HepG2 (cell line): Measurements from ENCODE around the gene TOB1. TPM values are rescaled to one million over a fixed set of nuclear protein-coding genes. Genes with fewer than 3 reads are reported as not detected.

Experiments
- ATAC-seq: fragments of 200-7000 bp; cut with Tn5 transposase; 3 replicates; pipeline ENCODE4 v1.9.1; 2020; ENCODE audit warnings: mild to moderate bottlenecking, moderate library complexity
- BruUV-seq: library from RNA; stranded (reverse); fragments of 400-500 nt; replicated peaks from 2 replicates; lab custom pipeline; 2021; lab: Mats Ljungman, UMichigan
- CTCF ChIA-PET: fragments of 300-600 bp; formaldehyde crosslinking; extraction: SDS; loops from one replicate; lab custom pipeline; 2021; ENCODE audit warnings: low total read pairs, inconsistent platforms, low intra/inter-chr PET ratio; lab: Yijun Ruan, JAX
- POLR2A ChIA-PET: fragments of 350-600 bp; sonication (Branson Sonifier 250); formaldehyde crosslinking; loops from one replicate; lab custom pipeline; 2020; ENCODE audit warnings: antibody characterized with exemption, inconsistent platforms; lab: Yijun Ruan, JAX
- DNase-seq: peaks from one replicate; pipeline ENCODE4 v3.0.0-alpha.2; 2015; ENCODE audit warnings: low spot score
- FAIRE-seq: peaks from 3 replicates; lab custom pipeline; 2011; peaks lifted over from hg19 to GRCh38; lab: Jason Lieb, UNC
- H2AFZ ChIP-seq: one replicate; pipeline ENCODE4 v1.6.1; 2011; ENCODE audit warnings: low read length, inconsistent platforms
- H3K27ac ChIP-seq: fragments of 300-600 bp; 3 replicates; pipeline ENCODE4 v1.8.0; 2011; ENCODE audit warnings: mixed run types, mild to moderate bottlenecking, mixed read lengths, low read length, inconsistent platforms; ENCODE audit not compliant: insufficient read depth; ENCODE audit errors: extremely low read length
- H3K27me3 ChIP-seq, 2 experiments: fragments of 200-600 bp in 1 of 2; 2 replicates in 1 of 2; 3 replicates in 1 of 2; pipeline versions ENCODE4 v1.6.0 to v1.8.0; 2011; ENCODE audit warnings: low read length in 2 of 2, mild to moderate bottlenecking in 2 of 2, moderate library complexity in 2 of 2, inconsistent platforms in 1 of 2; ENCODE audit not compliant: insufficient read depth in 2 of 2, control insufficient read depth in 1 of 2
- H3K36me3 ChIP-seq, 2 experiments: fragments of 200-600 bp in 1 of 2; replicated peaks in 1 of 2; 2 replicates in 1 of 2; 3 replicates in 1 of 2; pipeline versions ENCODE4 v1.5.1 to v1.8.0; 2011; ENCODE audit warnings: low read length in 2 of 2, inconsistent platforms in 1 of 2; ENCODE audit not compliant: insufficient read depth in 2 of 2, control insufficient read depth in 1 of 2
- H3K4me1 ChIP-seq: 2 replicates; pipeline ENCODE4 v1.5.1; 2012; ENCODE audit warnings: low read length, inconsistent platforms; ENCODE audit not compliant: insufficient read depth
- H3K4me2 ChIP-seq: 2 replicates; pipeline ENCODE4 v1.6.0; 2011; ENCODE audit warnings: low read depth, low read length, inconsistent platforms
- H3K4me3 ChIP-seq, 3 experiments: fragments of 200-600 bp in 1 of 3; sonication (generic), shearing (Covaris generic) in 1 of 3; replicated peaks in 1 of 3; 2 replicates each; pipeline ENCODE4 v1.5.1; 2011 to 2016; ENCODE audit warnings: low read length in 3 of 3, inconsistent platforms in 2 of 3, low read depth in 2 of 3, mild to moderate bottlenecking in 2 of 3, control low read depth in 1 of 3, mixed read lengths in 1 of 3; ENCODE audit not compliant: insufficient read depth in 1 of 3
- H3K79me2 ChIP-seq: one replicate; pipeline ENCODE4 v1.6.1; 2011; ENCODE audit warnings: low read length, inconsistent platforms; ENCODE audit not compliant: insufficient read depth
- H3K9ac ChIP-seq: 2 replicates; pipeline ENCODE4 v1.6.0; 2011; ENCODE audit warnings: mild to moderate bottlenecking, low read depth, low read length, inconsistent platforms; ENCODE audit not compliant: insufficient read depth
- H3K9me3 ChIP-seq: 2 replicates; pipeline ENCODE4 v1.5.1; 2012; ENCODE audit warnings: mild to moderate bottlenecking, low read length
- H4K20me1 ChIP-seq: 2 replicates; pipeline ENCODE4 v1.6.0; 2011; ENCODE audit warnings: inconsistent platforms, mild to moderate bottlenecking, low read length, moderate library complexity; ENCODE audit not compliant: insufficient read depth
- HNRNPUL1 ChIP-seq: fragments of 200-400 bp; formaldehyde crosslinking; IDR thresholded peaks from 2 replicates; pipeline ENCODE4 v1.6.1; 2017; ENCODE audit warnings: low read depth, mild to moderate bottlenecking, low read length, moderate library complexity
- MAZ ChIP-seq, 2 experiments: sonication (generic) in 1 of 2; formaldehyde crosslinking in 1 of 2; IDR thresholded peaks; 2 replicates each; pipeline versions ENCODE4 v1.5.0 to v1.6.1; 2012 to 2020; ENCODE audit warnings: low read depth in 2 of 2, mild to moderate bottlenecking in 2 of 2, borderline replicate concordance in 1 of 2, improper control_type of control experiment in 1 of 2, low read length in 1 of 2, missing genetic modification reagents in 1 of 2, moderate library complexity in 1 of 2
- MED1 ChIP-seq: sonication (generic); formaldehyde crosslinking; IDR thresholded peaks from 2 replicates; pipeline ENCODE4 v1.4.0; 2020; ENCODE audit warnings: missing genetic modification reagents
- PCBP1 ChIP-seq: fragments of 200-400 bp; formaldehyde crosslinking; IDR thresholded peaks from 2 replicates; pipeline ENCODE4 v1.6.1; 2017; ENCODE audit warnings: mild to moderate bottlenecking, low read depth, low read length, borderline replicate concordance
- PHF8 ChIP-seq: sonication (generic); formaldehyde crosslinking; IDR thresholded peaks from 2 replicates; pipeline ENCODE4 v1.5.0; 2020; ENCODE audit warnings: missing genetic modification reagents
- RXRA ChIP-seq: sonication (generic); formaldehyde crosslinking; IDR thresholded peaks from 2 replicates; pipeline ENCODE4 v1.5.1; 2020; ENCODE audit warnings: missing genetic modification reagents
- ZBTB33 ChIP-seq: sonication (generic); formaldehyde crosslinking; IDR thresholded peaks from 2 replicates; pipeline ENCODE4 v1.4.0; 2020; ENCODE audit warnings: missing genetic modification reagents
- ZFP36L1 ChIP-seq: sonication (generic); formaldehyde crosslinking; IDR thresholded peaks from 2 replicates; pipeline ENCODE4 v1.8.0; 2022; ENCODE audit warnings: mild to moderate bottlenecking, missing genetic modification reagents, moderate library complexity
- ZNF121 ChIP-seq: sonication (generic); formaldehyde crosslinking; IDR thresholded peaks from 2 replicates; pipeline ENCODE4 v1.5.0; 2020; ENCODE audit warnings: mild to moderate bottlenecking, missing genetic modification reagents
- ZNF138 ChIP-seq: sonication (generic); formaldehyde crosslinking; IDR thresholded peaks from 2 replicates; pipeline ENCODE4 v1.5.0; 2020; ENCODE audit warnings: mild to moderate bottlenecking, low read depth, missing genetic modification reagents
- ZNF329 ChIP-seq: sonication (generic); formaldehyde crosslinking; IDR thresholded peaks from 2 replicates; pipeline ENCODE4 v1.9.0; 2021; ENCODE audit warnings: low read depth, mild to moderate bottlenecking, missing genetic modification reagents
- ZNF530 ChIP-seq: sonication (generic); formaldehyde crosslinking; IDR thresholded peaks from 2 replicates; pipeline ENCODE4 v1.5.0; 2020; ENCODE audit warnings: low read depth, mild to moderate bottlenecking, missing genetic modification reagents
- ZNF687 ChIP-seq: sonication (generic); formaldehyde crosslinking; IDR thresholded peaks from 2 replicates; pipeline ENCODE4 v1.5.1; 2020; ENCODE audit warnings: mild to moderate bottlenecking, missing genetic modification reagents, moderate library complexity
- WGBS: methylation state at CpG from one replicate; pipeline ENCODE4 v1.1.6; 2017; ENCODE audit warnings: low lambda C conversion rate; 5-methylcytosine and 5-hydroxymethylcytosine counted together
- in situ Hi-C: cut with HindIII; loops from 2 replicates; pipeline ENCODE4 v1.10.0; 2017; ENCODE audit warnings: low pct_unique_long_range_greater_than_20kb; ENCODE audit not compliant: extremely low pct_ligation_motif_present
- intact Hi-C: fragments of 100-400 bp; cut with micrococcal nuclease; formaldehyde crosslinking; loops from one replicate; pipeline ENCODE4 v1.10.0; 2022; ENCODE audit not compliant: unreplicated experiment
- polyA plus RNA-seq, 8 experiments: library from polyadenylated mRNA; depleted of rRNA in 3 of 8; stranded (reverse) in 7 of 8; unstranded in 1 of 8; fragments of >200 nt; fragmentation: Illumina TruSeq in 4 of 8; extraction: Trizol in 4 of 8; gene quantifications; 2 replicates each; pipeline versions ENCODE4 v1.2.1 to v1.2.3, GENCODE V29; 2011 to 2016; ENCODE audit warnings: low read depth in 4 of 8, missing spikeins in 1 of 8, mixed read lengths in 1 of 8; ENCODE audit not compliant: insufficient read depth in 1 of 8
- total RNA-seq, 5 experiments: library from RNA; depleted of rRNA; stranded (reverse); fragments of >200 nt; fragmentation: Illumina TruSeq; extraction: Trizol; gene quantifications; 2 replicates each; pipeline ENCODE4 v1.2.3, GENCODE V29; 2016; ENCODE audit warnings: low read depth in 1 of 5

Gene TOB1
- total and polyA plus RNA-seq, 2 of the 13 experiments (the other 11 are each of a cell fraction or from before 2014, with no cell fraction given) = 21.9 to 57.7 TPM

GRCh38 chr17:50832267-50832863 is 33.8 kb downstream of the TOB1 start:
- 55% methylated on average over 11 of the region's 12 CpGs for WGBS
- in situ Hi-C loops (no loop called here), intact Hi-C loops (no loop called here)
- FAIRE-seq (no peak), DNase-seq (no peak), ATAC-seq (no peak)
- Histone ChIP-seq H3K79me2 (no peaks in the 10 kb centered on the region), H3K9ac (no peak overlapping the region), H3K36me3 (no peaks in the 10 kb centered on the region), H2AFZ (no peak overlapping the region), H3K27me3 (peaks cover 23 to 93% of the 10 kb centered on the region in 2 experiments), H3K27ac (no peak overlapping the region), H3K4me2 (no peak overlapping the region), H3K9me3 (no peaks in the 10 kb centered on the region), H3K4me1 (peaks cover 26% of the 10 kb centered on the region), H4K20me1 (no peaks in the 10 kb centered on the region), H3K4me3 (no peak overlapping the region)
- CTCF ChIA-PET = no interaction called here
- no TSS peak for BruUV-seq
- POLR2A ChIA-PET = interaction anchor here (1.6 kb wide), 1 partner anchor 34 kb away, joined by 5 read pairs; the partner anchor contains the start of gene TOB1
- TF ChIP-seq HNRNPUL1 (no peak), MED1 (CRISPR knock-in tag) (no peak), ZNF687 (CRISPR knock-in tag) (peak; percentile 26; the same call in 1 of the 2 replicates), MAZ (IDR thresholded peaks at IDR 0.05; ENCODE audit: borderline replicate concordance, low read depth, low read length) (no peak), MAZ (CRISPR knock-in tag; IDR thresholded peaks at IDR 0.05; ENCODE audit: low read depth) (no peak), ZNF138 (no peak), ZNF329 (CRISPR knock-in tag) (no peak), ZNF530 (CRISPR knock-in tag) (no peak), ZBTB33 (CRISPR knock-in tag) (0 out of 2 replicates have a peak, but pooled peaks have one; percentile 35), ZNF121 (CRISPR knock-in tag) (0 out of 2 replicates have a peak, but pooled peaks have one; percentile 14), RXRA (CRISPR knock-in tag) (0 out of 2 replicates have a peak, but pooled peaks have one; percentile 6), ZFP36L1 (CRISPR knock-in tag) (no peak), PCBP1 (no peak), PHF8 (CRISPR knock-in tag) (no peak)
